Common myeloid progenitor, CD34-positive (primary cell): ENCODE measurements around the gene DNAH12.
"Not testable (repeated sequence)": the region's sequence is repeated elsewhere in the genome, so short reads cannot be mapped to it uniquely, and the experiment has no call there.

ENCODE experiments used
- CTCF ChIA-PET: fragments of 350-600 bp; sonication (Branson Sonifier 250); formaldehyde crosslinking; loops from one replicate; lab custom pipeline; 2021; ENCODE audit warnings: antibody characterized with exemption; lab: Charles Lee
- POLR2A ChIA-PET: fragments of 350-600 bp; sonication (Branson Sonifier 250); formaldehyde crosslinking; loops from one replicate; lab custom pipeline; 2021; ENCODE audit warnings: antibody characterized with exemption; lab: Charles Lee
- DNase-seq, 3 donors: peaks; one replicate each; pipeline versions ENCODE4 v3.0.0 to v3.0.0-alpha.2; 2013
- H3K27ac ChIP-seq, 2 experiments: 1 replicate in 1 of 2; 2 replicates in 1 of 2; pipeline ENCODE4 v1.7.0; 2013; ENCODE audit warnings: inconsistent platforms in 2 of 2, low read length in 2 of 2, mild to moderate bottlenecking in 2 of 2, low read depth in 1 of 2, moderate library complexity in 1 of 2; ENCODE audit not compliant: severe bottlenecking in 2 of 2, insufficient read depth in 1 of 2, poor library complexity in 1 of 2
- H3K27me3 ChIP-seq, 5 experiments: replicated peaks in 2 of 5; 1 replicate in 3 of 5; 2 replicates in 2 of 5; pipeline versions ENCODE4 v1.6.1 to v1.7.0; 2013; ENCODE audit warnings: low read length in 4 of 5, mild to moderate bottlenecking in 2 of 5, moderate library complexity in 2 of 5, inconsistent platforms in 1 of 5; ENCODE audit not compliant: insufficient read depth in 5 of 5, control insufficient read depth in 4 of 5
- H3K36me3 ChIP-seq, 4 experiments: 1 replicate in 2 of 4; 2 replicates in 2 of 4; pipeline versions ENCODE4 v1.6.1 to v1.7.0; 2013; ENCODE audit warnings: low read length in 3 of 4, control low read depth in 1 of 4, mild to moderate bottlenecking in 1 of 4; ENCODE audit not compliant: control insufficient read depth in 4 of 4, insufficient read depth in 4 of 4
- H3K4me1 ChIP-seq, 4 experiments: 1 replicate in 3 of 4; 2 replicates in 1 of 4; pipeline versions ENCODE4 v1.6.1 to v1.7.1; 2013; ENCODE audit warnings: low read length in 3 of 4, mild to moderate bottlenecking in 3 of 4, control low read depth in 1 of 4, inconsistent platforms in 1 of 4, moderate library complexity in 1 of 4; ENCODE audit not compliant: control insufficient read depth in 4 of 4, insufficient read depth in 4 of 4; ENCODE audit errors: control extremely low read depth in 1 of 4
- H3K4me3 ChIP-seq, 7 experiments: 1 replicate in 4 of 7; 2 replicates in 3 of 7; pipeline versions ENCODE4 v1.5.1 to v1.7.0; 2013; ENCODE audit warnings: mild to moderate bottlenecking in 7 of 7, low read length in 6 of 7, moderate library complexity in 6 of 7, inconsistent platforms in 2 of 7, low read depth in 2 of 7, control low read depth in 1 of 7; ENCODE audit not compliant: insufficient read depth in 4 of 7, control insufficient read depth in 1 of 7; ENCODE audit errors: extremely low read depth in 1 of 7
- H3K9me3 ChIP-seq, 5 experiments: 1 replicate in 4 of 5; 2 replicates in 1 of 5; pipeline versions ENCODE4 v1.6.1 to v1.7.1; 2013; ENCODE audit warnings: low read length in 4 of 5, mild to moderate bottlenecking in 2 of 5, inconsistent platforms in 1 of 5, low read depth in 1 of 5, moderate library complexity in 1 of 5; ENCODE audit not compliant: control insufficient read depth in 4 of 5, insufficient read depth in 2 of 5; ENCODE audit errors: control extremely low read depth in 1 of 5
- WGBS: methylation state at CpG from one replicate; pipeline ENCODE4 v1.1.5; 2013; ENCODE audit not compliant: insufficient coverage; 5-methylcytosine and 5-hydroxymethylcytosine counted together

Gene DNAH12

DNA sequence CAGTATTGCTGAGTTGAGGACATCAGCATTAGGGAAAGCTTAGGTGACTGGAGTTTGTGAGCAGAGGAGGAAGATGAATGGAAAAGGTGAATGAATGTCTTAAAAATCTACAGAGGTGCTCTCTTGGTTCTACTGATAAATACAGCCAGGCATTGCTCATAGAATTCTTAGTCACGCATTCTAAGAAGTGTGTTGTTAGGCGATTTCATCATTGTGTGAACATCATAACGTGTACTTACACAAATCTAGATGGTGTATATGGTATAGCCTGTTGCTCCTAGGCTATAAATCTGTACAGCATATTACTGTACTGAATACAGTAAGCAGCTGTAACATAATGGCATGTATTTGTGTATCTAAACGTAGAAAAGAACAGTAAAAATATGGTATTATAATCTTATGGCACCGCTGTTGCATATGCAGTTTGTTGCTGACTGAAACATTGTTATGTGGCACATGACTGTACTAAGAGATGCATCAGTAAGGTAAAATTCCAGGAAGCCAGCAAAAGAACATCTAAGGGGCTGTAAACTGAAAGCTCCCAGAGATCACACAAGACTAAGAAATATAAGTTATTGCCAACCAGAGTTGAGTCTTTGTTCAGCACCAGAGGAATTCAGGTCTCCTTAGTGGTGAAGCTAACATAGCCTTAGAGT lies 208.7 kb downstream of the DNAH12 start:
- 97% methylated on average over 5 of the region's 5 CpGs for WGBS
- Histone ChIP-seq H3K9me3 (no peaks in the 10 kb centered on the region), H3K27ac (no peak overlapping the region), H3K27me3 (no peaks in the 10 kb centered on the region), H3K4me3 (no peak overlapping the region), H3K4me1 (no peaks in the 10 kb centered on the region), H3K36me3 (no peaks in the 10 kb centered on the region)
- DNase-seq, result no peak
- ChIA-PET CTCF (interaction anchor here (1.5 to 1.6 kb wide), 2 partner anchors 22 to 43 kb away, joined by 3 to 4 read pairs; partner anchors contain the start of gene ASB14), POLR2A (no interaction called here)

DNA sequence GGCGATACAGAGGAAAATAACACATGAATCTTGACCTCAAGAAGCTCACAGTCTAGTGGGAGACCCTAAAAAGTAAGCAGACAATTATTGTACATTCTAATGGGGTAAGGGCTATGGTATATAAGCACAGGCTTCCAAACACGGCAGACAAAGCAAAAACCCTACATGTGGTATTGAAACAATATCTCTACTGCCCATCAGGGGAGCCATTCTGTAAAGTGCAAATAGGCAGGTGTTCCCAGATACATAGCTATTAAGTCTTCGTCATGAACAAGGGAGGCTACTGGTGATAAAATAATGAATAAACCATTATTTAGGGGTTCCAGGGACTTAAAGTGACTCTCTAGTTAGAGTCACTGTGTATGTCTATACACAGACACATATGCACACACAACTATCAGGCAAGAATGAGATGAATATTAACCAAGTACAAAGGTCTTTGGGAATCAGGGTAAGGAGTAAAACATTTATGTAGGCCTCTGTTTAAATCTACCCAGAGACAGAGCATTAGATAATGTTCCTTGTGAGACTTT lies 213.0 kb downstream of the DNAH12 start:
- H3K27me3 ChIP-seq, result no peaks in the 10 kb centered on the region
- no peaks in the 10 kb centered on the region for H3K9me3 ChIP-seq
- 100% methylated on average over 1 of the region's 3 CpGs for WGBS
- H3K36me3 ChIP-seq, result no peaks in the 10 kb centered on the region
- ChIA-PET CTCF (no interaction called here), POLR2A (no interaction called here)
- no peak for DNase-seq
- H3K27ac ChIP-seq, result no peak overlapping the region
- no peaks in the 10 kb centered on the region for H3K4me1 ChIP-seq
- H3K4me3 ChIP-seq, result no peak overlapping the region

GRCh38 chr3:57326498-57326897 lies 217.6 kb downstream of the DNAH12 start:
- POLR2A ChIA-PET, H3K27me3 ChIP-seq, H3K4me1 ChIP-seq, H3K27ac ChIP-seq, DNase-seq, H3K4me3 ChIP-seq, H3K9me3 ChIP-seq, CTCF ChIA-PET, H3K36me3 ChIP-seq: not testable (repeated sequence)
- WGBS, result no CpG with 5 or more reads among the region's 1 CpG

DNA sequence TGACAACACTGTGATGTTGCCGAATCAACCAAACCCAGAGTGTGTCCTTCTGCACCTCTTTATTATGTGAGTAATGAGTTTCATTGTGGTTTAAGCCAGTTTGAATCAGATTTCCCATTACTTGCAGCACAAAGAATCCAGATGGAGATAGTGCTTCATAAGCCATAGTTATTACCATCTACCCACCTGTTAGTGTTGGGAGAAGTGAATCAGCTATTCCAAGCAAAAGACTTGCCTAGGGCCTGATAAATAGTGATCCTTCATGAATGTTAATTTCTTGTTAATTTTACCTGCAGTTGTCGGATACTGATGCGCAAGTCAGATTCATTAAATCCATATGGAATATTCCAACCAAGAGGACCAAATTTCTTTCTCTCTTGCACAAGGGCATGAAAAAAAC lies 229.9 kb downstream of the DNAH12 start:
- no peaks in the 10 kb centered on the region for H3K27me3 ChIP-seq
- no peak for DNase-seq
- H3K4me1 ChIP-seq, result peaks cover 0 to 5% (median 0%) of the 10 kb centered on the region in 4 experiments
- H3K4me3 ChIP-seq, result no peak overlapping the region
- CTCF ChIA-PET, result interaction anchor here (0.5 kb wide), 1 partner anchor 67 kb away, joined by 3 read pairs; no protein-coding TSS in a partner anchor
- H3K27ac ChIP-seq, result no peak overlapping the region
- POLR2A ChIA-PET, result no interaction called here
- 90% methylated on average over 2 of the region's 3 CpGs for WGBS
- H3K36me3 ChIP-seq, result no peaks in the 10 kb centered on the region
- peaks cover 0 to 7% (median 0%) of the 10 kb centered on the region in 5 experiments for H3K9me3 ChIP-seq

- Histone ChIP-seq H3K27ac (no peak overlapping the region), H3K4me1 (peaks cover 0 to 5% (median 0%) of the 10 kb centered on the region in 4 experiments), H3K27me3 (no peaks in the 10 kb centered on the region), H3K36me3 (no peaks in the 10 kb centered on the region), H3K9me3 (no peaks in the 10 kb centered on the region), H3K4me3 (no peak overlapping the region)
- peak; percentile 11 to 73 (median 54) for DNase-seq
- CTCF ChIA-PET, result no interaction called here
- WGBS, result 33% methylated on average over 1 of the region's 3 CpGs
- POLR2A ChIA-PET, result no interaction called here
Observed at GRCh38 chr3:57309769-57310360, 234.3 kb downstream of the DNAH12 start.

- H3K9me3 ChIP-seq, CTCF ChIA-PET, H3K4me3 ChIP-seq, H3K27ac ChIP-seq, H3K36me3 ChIP-seq, DNase-seq, POLR2A ChIA-PET, H3K4me1 ChIP-seq, H3K27me3 ChIP-seq: not testable (repeated sequence)
- 94% methylated on average over 3 of the region's 7 CpGs for WGBS
Observed at GRCh38 chr3:57303520-57303919, 240.6 kb downstream of the DNAH12 start.

DNA sequence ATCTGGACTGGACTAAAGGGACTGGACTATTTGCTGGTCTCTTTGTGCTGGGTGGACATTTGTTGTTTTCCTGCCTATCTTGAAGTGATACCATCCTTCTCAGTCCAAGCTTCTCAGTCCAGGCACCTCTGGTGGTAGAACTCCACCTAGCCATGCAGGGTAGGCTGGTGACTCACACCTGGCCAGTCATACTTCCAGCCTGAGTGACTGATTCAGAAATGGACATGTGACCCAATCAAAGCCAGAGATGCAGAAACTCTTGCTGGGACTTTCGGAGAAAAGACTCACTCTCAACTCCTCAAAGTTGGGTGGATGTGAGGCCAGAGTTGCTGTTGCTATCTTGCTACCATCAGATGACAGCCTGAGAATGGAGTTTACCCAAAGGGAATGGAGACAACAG lies 246.1 kb downstream of the DNAH12 start:
- WGBS, result 91% methylated on average over 1 of the region's 1 CpG
- Histone ChIP-seq H3K4me3 (no peak overlapping the region), H3K36me3 (no peaks in the 10 kb centered on the region), H3K4me1 (no peaks in the 10 kb centered on the region), H3K9me3 (no peaks in the 10 kb centered on the region), H3K27me3 (no peaks in the 10 kb centered on the region), H3K27ac (no peak overlapping the region)
- no peak for DNase-seq
- ChIA-PET CTCF (interaction anchor here (1.5 kb wide), 1 partner anchor 11 kb away, joined by 3 read pairs; no protein-coding TSS in a partner anchor), POLR2A (no interaction called here)
